Measurements from ENCODE around the gene SORCS2. TPM values are rescaled to one million over a fixed set of nuclear protein-coding genes. Genes with fewer than 3 reads are reported as not detected.

SORCS2 gene
- total and polyA plus RNA-seq, 2 of the 4 experiments (the other 2 are of a cell fraction) = 0.36 to 0.62 TPM

- TF ChIP-seq CTCF (conservative IDR thresholded peaks at IDR 0.05; ENCODE audit: low read depth, low read length) = no peak
These were observed 46.9 kb upstream of the SORCS2 start (continued) for GRCh38 chr4:7145291-7145934.

DNA sequence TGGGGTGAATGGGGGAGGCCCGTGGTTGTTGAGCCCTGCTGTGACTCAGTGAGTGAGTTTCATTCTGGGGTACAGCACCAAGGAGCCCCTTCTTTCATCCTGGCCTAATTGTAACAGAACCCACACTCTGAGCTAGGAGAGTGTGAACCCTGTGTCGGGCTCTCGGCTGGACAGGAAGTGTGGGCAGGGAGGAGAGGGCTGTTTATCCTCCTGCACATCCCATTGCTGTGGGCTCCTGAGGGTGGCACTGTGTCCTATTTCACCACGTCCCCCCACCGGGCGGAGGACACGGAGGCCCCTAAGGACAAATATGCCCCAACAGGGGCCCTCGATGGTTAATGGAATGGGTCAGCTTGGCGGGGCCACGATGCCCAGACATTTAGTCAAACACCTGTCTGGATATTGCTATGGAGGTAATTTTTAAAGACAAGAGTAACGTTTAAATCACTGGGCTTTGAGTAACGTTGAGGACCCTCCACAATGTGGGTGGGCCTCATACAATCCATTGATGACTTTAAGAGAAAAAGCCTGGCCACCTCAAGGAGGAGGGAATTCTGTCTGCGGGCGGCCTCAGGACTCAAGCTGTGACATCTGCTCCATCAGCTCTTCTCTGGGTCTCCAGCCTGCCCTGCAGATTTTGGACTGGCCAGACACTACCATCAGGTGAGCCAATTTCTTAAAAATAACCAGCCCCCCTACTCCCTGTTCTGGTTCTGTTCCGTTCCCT, 46.1 kb upstream of the SORCS2 start:
- Histone ChIP-seq H3K36me3 (ENCODE audit: control insufficient read depth, insufficient read depth, low read length) (no peaks in the 10 kb centered on the region), H4K91ac (ENCODE audit: insufficient read depth, low read depth, low read length) (no peak overlapping the region), H3K56ac (ENCODE audit: extremely low read depth, insufficient read depth, low read length) (no peak overlapping the region), H4K20me1 (ENCODE audit: insufficient read depth, low read length) (no peaks in the 10 kb centered on the region), H2BK120ac (ENCODE audit: low read depth, low read length) (no peak overlapping the region), H3K27ac (ENCODE audit: insufficient read depth, low read length) (no peak overlapping the region), H2AFZ (replicated peaks; ENCODE audit: low read length, poor library complexity) (no peak overlapping the region), H3K4ac (ENCODE audit: low read depth, low read length) (no peak overlapping the region), H3K9ac (ENCODE audit: low read depth, low read length) (no peak overlapping the region), H3K23ac (ENCODE audit: low read depth, low read length) (no peak overlapping the region), H3K4me3 (ENCODE audit: insufficient read depth, low read depth, low read length) (no peak overlapping the region), H2BK5ac (ENCODE audit: low read depth, low read length, poor library complexity, severe bottlenecking) (no peak overlapping the region), H3K18ac (ENCODE audit: low read depth, low read length) (no peak overlapping the region), H3K79me1 (ENCODE audit: low read depth in 1 of 2, low read length in 2 of 2) (no peaks in the 10 kb centered on the region), H2BK20ac (ENCODE audit: low read depth, low read length) (no peak overlapping the region), H3K4me1 (ENCODE audit: control insufficient read depth, insufficient read depth, low read length) (no peaks in the 10 kb centered on the region), H3K9me1 (ENCODE audit: insufficient read depth, low read length) (no peaks in the 10 kb centered on the region), H4K8ac (ENCODE audit: low read depth in 2 of 2, low read length in 2 of 2) (no peak overlapping the region), H2AK5ac (ENCODE audit: low read depth, low read length) (no peak overlapping the region), H2BK15ac (ENCODE audit: low read depth, low read length) (no peak overlapping the region), H2AK9ac (replicated peaks; ENCODE audit: low read depth, low read length, poor library complexity) (no peak overlapping the region), H3K4me2 (ENCODE audit: low read depth, low read length) (no peak overlapping the region), H4K5ac (ENCODE audit: low read depth, low read length) (no peak overlapping the region), H3K27me3 (ENCODE audit: control insufficient read depth, insufficient read depth, low read length) (peaks cover 58% of the 10 kb centered on the region), H3K9me3 (ENCODE audit: control insufficient read depth, insufficient read depth, low read length) (no peaks in the 10 kb centered on the region), H3K14ac (replicated peaks; ENCODE audit: low read depth, low read length) (no peak overlapping the region)
- DNase-seq (no peak), ATAC-seq (ENCODE audit: low read depth) (no peak)
- no TSS peak for BruUV-seq (replicated peaks)
- WGBS, 2 experiments (ENCODE audit: extremely low coverage in 2 of 2, insufficient read length in 1 of 2) = 60% methylated on average over 1 of the region's 15 CpGs; no CpG with 5 or more reads in 1 of the 2 experiments
- CTCF ChIA-PET = interaction anchor here (1.2 kb wide), 1 partner anchor 11 kb away, joined by 6 read pairs; no protein-coding TSS in a partner anchor
- dilution Hi-C loops (cut with HindIII; ENCODE audit: low sequenced_read_pairs, unreplicated experiment) (no loop called here), in situ Hi-C loops (cut with MboI; ENCODE audit: low sequenced_read_pairs) (no loop called here), intact Hi-C loops (cut with micrococcal nuclease) (no loop called here)
- POLR2A ChIA-PET (ENCODE audit: unreplicated experiment) = interaction anchor here (0.6 kb wide), 1 partner anchor 416 kb away, joined by 8 read pairs; no protein-coding TSS in a partner anchor
- TF ChIP-seq ELK1 (IDR thresholded peaks at IDR 0.05; ENCODE audit: borderline replicate concordance, low read depth, low read length) (no peak), RAD21 (IDR thresholded peaks at IDR 0.05; ENCODE audit: low read length) (no peak), FOS (IDR thresholded peaks at IDR 0.05; ENCODE audit: low read depth, low read length) (no peak), POLR2A (IDR thresholded peaks at IDR 0.05; ENCODE audit: low read depth, low read length) (no peak), CHD1 (IDR thresholded peaks at IDR 0.05; ENCODE audit: low read depth, low read length) (no peak), SMC3 (IDR thresholded peaks at IDR 0.05; ENCODE audit: low read depth, low read length) (no peak), NFE2L2 (IDR thresholded peaks at IDR 0.05; ENCODE audit: low read depth, low read length) (no peak), CEBPB (IDR thresholded peaks at IDR 0.05; ENCODE audit: low read depth, low read length) (no peak), USF2 (IDR thresholded peaks at IDR 0.05; ENCODE audit: low read depth, low read length) (no peak), BHLHE40 (IDR thresholded peaks at IDR 0.05; ENCODE audit: low read depth, low read length) (no peak)
